HCT116 (cell line): ENCODE results near the gene WDR38. TPM values are rescaled to one million over a fixed set of nuclear protein-coding genes. Genes with fewer than 3 reads are reported as not detected.

Source experiments
- ATAC-seq: fragments of 200-7000 bp; cut with Tn5 transposase; 2 replicates; pipeline ENCODE4 v1.9.1; 2020; ENCODE audit warnings: mild to moderate bottlenecking, moderate library complexity
- BruUV-seq: library from RNA; stranded (reverse); fragments of 400-500 nt; replicated peaks from 2 replicates; lab custom pipeline; 2021; lab: Mats Ljungman, UMichigan
- CTCF ChIA-PET: fragments of 300-600 bp; sonication (Branson Sonifier 250); formaldehyde crosslinking; loops from one replicate; lab custom pipeline; 2021; ENCODE audit warnings: antibody characterized with exemption; lab: Charles Lee
- POLR2A ChIA-PET: fragments of 300-600, 350-600 bp; sonication (Branson Sonifier 250); formaldehyde crosslinking; loops from one replicate; lab custom pipeline; 2021; ENCODE audit warnings: antibody characterized with exemption; lab: Charles Lee
- RAD21 ChIA-PET, 2 experiments: fragments of 300-600 bp; sonication (Branson Sonifier 250); formaldehyde crosslinking; loops; one replicate each; lab custom pipeline; 2023; ENCODE audit warnings: low total read pairs in 2 of 2; ENCODE audit not compliant: uncharacterized antibody in 2 of 2, unreplicated experiment in 2 of 2, low non-redundant PET in 1 of 2; lab: Charles Lee
- DNase-seq: peaks from one replicate; pipeline ENCODE4 v3.0.0-alpha.2; 2010; ENCODE audit warnings: low read depth, low spot score
- H2AFZ ChIP-seq: fragments of 200-600 bp; shearing (Covaris generic), sonication (generic); 2 replicates; pipeline ENCODE4 v1.6.1; 2017; ENCODE audit warnings: low read depth, mixed run types, mixed read lengths, antibody characterized with exemption, low read length; ENCODE audit not compliant: poor library complexity, severe bottlenecking
- H3K27ac ChIP-seq: 2 replicates; pipeline ENCODE4 v1.5.1; 2012; ENCODE audit warnings: low read depth, low read length
- H3K27me3 ChIP-seq: fragments of 200-600 bp; sonication (generic); 2 replicates; pipeline ENCODE4 v1.6.1; 2016; ENCODE audit warnings: mixed run types, low read length, mixed read lengths; ENCODE audit not compliant: insufficient read depth
- H3K36me3 ChIP-seq, 2 experiments: fragments of 200-500 bp in 1 of 2; fragments of 200-600 bp in 1 of 2; sonication (Bioruptor generic) in 1 of 2; sonication (generic) in 1 of 2; 2 replicates each; pipeline versions ENCODE4 v1.5.1 to v1.6.1; 2014 to 2016; ENCODE audit warnings: low read length in 2 of 2, inconsistent platforms in 1 of 2, mixed read lengths in 1 of 2, mixed run types in 1 of 2; ENCODE audit not compliant: insufficient read depth in 2 of 2, control insufficient read depth in 1 of 2
- H3K4me1 ChIP-seq, 2 experiments: fragments of 200-600 bp in 1 of 2; sonication (generic) in 1 of 2; 2 replicates each; pipeline versions ENCODE4 v1.5.1 to v1.6.1; 2012 to 2017; ENCODE audit warnings: low read length in 2 of 2, inconsistent platforms in 1 of 2, mild to moderate bottlenecking in 1 of 2, mixed read lengths in 1 of 2, mixed run types in 1 of 2, moderate library complexity in 1 of 2; ENCODE audit not compliant: insufficient read depth in 2 of 2, control insufficient read depth in 1 of 2
- H3K4me2 ChIP-seq: fragments of 200-600 bp; sonication (generic); 2 replicates; pipeline ENCODE4 v1.6.1; 2017; ENCODE audit warnings: mixed run types, low read length, mixed read lengths
- H3K4me3 ChIP-seq, 2 experiments: fragments of 200-600 bp in 1 of 2; sonication (generic) in 1 of 2; replicated peaks in 1 of 2; 2 replicates each; pipeline ENCODE4 v1.5.1; 2011 to 2016; ENCODE audit warnings: low read length in 2 of 2, control low read depth in 1 of 2, low read depth in 1 of 2, mild to moderate bottlenecking in 1 of 2, mixed read lengths in 1 of 2, mixed run types in 1 of 2
- H3K79me2 ChIP-seq: fragments of 200-600 bp; sonication (generic); 2 replicates; pipeline ENCODE4 v1.6.1; 2017; ENCODE audit warnings: mild to moderate bottlenecking, mixed run types, low read length, moderate library complexity, mixed read lengths; ENCODE audit not compliant: insufficient read depth
- H3K9ac ChIP-seq: fragments of 200-600 bp; sonication (generic); 2 replicates; pipeline ENCODE4 v1.6.1; 2016; ENCODE audit warnings: low read length, mixed read lengths
- H3K9me2 ChIP-seq: fragments of 200-600 bp; sonication (generic), shearing (Covaris generic); 2 replicates; pipeline ENCODE4 v1.6.1; 2017; ENCODE audit warnings: mixed run types, mild to moderate bottlenecking, moderate library complexity; ENCODE audit not compliant: insufficient read depth
- H3K9me3 ChIP-seq, 2 experiments: fragments of 200-500 bp in 1 of 2; fragments of 200-600 bp in 1 of 2; sonication (Bioruptor generic) in 1 of 2; sonication (generic) in 1 of 2; 2 replicates each; pipeline ENCODE4 v1.6.1; 2014 to 2017; ENCODE audit warnings: low read length in 2 of 2, mixed read lengths in 2 of 2, inconsistent platforms in 1 of 2, low read depth in 1 of 2, mild to moderate bottlenecking in 1 of 2, mixed run types in 1 of 2, moderate library complexity in 1 of 2; ENCODE audit not compliant: control insufficient read depth in 1 of 2, insufficient read depth in 1 of 2
- H4K20me1 ChIP-seq: fragments of 200-600 bp; sonication (generic), shearing (Covaris generic); 2 replicates; pipeline ENCODE4 v1.6.1; 2017; ENCODE audit warnings: mixed run types, mild to moderate bottlenecking, moderate library complexity; ENCODE audit not compliant: insufficient read depth
- ATF3 ChIP-seq: IDR thresholded peaks from 2 replicates; pipeline ENCODE4 v1.6.1; 2012
- CEBPB ChIP-seq: IDR thresholded peaks from 2 replicates; pipeline ENCODE4 v1.6.1; 2012; ENCODE audit warnings: low read depth
- ELF1 ChIP-seq: IDR thresholded peaks from 2 replicates; pipeline ENCODE4 v1.6.1; 2012; ENCODE audit warnings: low read depth, borderline replicate concordance
- JUND ChIP-seq: IDR thresholded peaks from 2 replicates; pipeline ENCODE4 v1.6.1; 2012
- MAX ChIP-seq: IDR thresholded peaks from 2 replicates; pipeline ENCODE4 v1.6.1; 2012
- POLR2A ChIP-seq: IDR thresholded peaks from 2 replicates; pipeline ENCODE4 v1.7.0; 2011; ENCODE audit warnings: borderline replicate concordance; ENCODE audit not compliant: insufficient read depth, insufficient read length; ENCODE audit errors: extremely low read depth
- SIN3A ChIP-seq: IDR thresholded peaks from 2 replicates; pipeline ENCODE4 v1.6.1; 2012; ENCODE audit warnings: low read depth
- SRF ChIP-seq: IDR thresholded peaks from 2 replicates; pipeline ENCODE4 v1.6.1; 2012; ENCODE audit warnings: low read depth
- TCF7L2 ChIP-seq: IDR thresholded peaks from 2 replicates; pipeline ENCODE4 v1.7.0; 2011; ENCODE audit warnings: borderline replicate concordance, inconsistent platforms; ENCODE audit not compliant: insufficient read depth, insufficient read length; ENCODE audit errors: extremely low read depth
- ZBTB33 ChIP-seq: IDR thresholded peaks from 2 replicates; pipeline ENCODE4 v1.6.1; 2011; ENCODE audit warnings: mild to moderate bottlenecking, low read length, moderate library complexity; ENCODE audit not compliant: insufficient replicate concordance; ENCODE audit errors: extremely low read depth
- ZNF274 ChIP-seq: fragments of 200-500 bp; sonication (Bioruptor generic); IDR thresholded peaks from 2 replicates; pipeline ENCODE4 v1.6.1; 2014; ENCODE audit warnings: mild to moderate bottlenecking, low read depth, low read length, inconsistent platforms
- intact Hi-C: fragments of 100-400 bp; cut with micrococcal nuclease; formaldehyde crosslinking; loops from 2 replicates; pipeline ENCODE4 v1.10.0; 2022
- total RNA-seq: library from RNA; stranded (reverse); gene quantifications from one replicate; pipeline ENCODE4 v1.2.1, GENCODE V29; 2021; ENCODE audit not compliant: unreplicated experiment

WDR38 gene
- total RNA-seq, 1 experiment from 2014 or later = not detected

GRCh38 chr9:124813041-124813440 lies 40.2 kb upstream of the WDR38 start:
- no peaks in the 10 kb centered on the region for H4K20me1 ChIP-seq
- peaks cover 48 to 65% of the 10 kb centered on the region in 2 experiments for H3K4me1 ChIP-seq
- H3K4me3 ChIP-seq = no peak overlapping the region
- H2AFZ ChIP-seq = no peak overlapping the region
- H3K9me3 ChIP-seq = no peaks in the 10 kb centered on the region
- TF ChIP-seq JUND = no peak
- TF ChIP-seq POLR2A = no peak
- no peak for TF ChIP-seq TCF7L2
- no peak for TF ChIP-seq ATF3
- TF ChIP-seq ZBTB33 = no peak
- no peak for TF ChIP-seq ZNF274
- no peak for TF ChIP-seq SIN3A
- no peak for TF ChIP-seq ELF1
- TF ChIP-seq CEBPB = no peak
- no peak for TF ChIP-seq MAX
- TF ChIP-seq SRF = no peak
- CTCF ChIA-PET = interaction anchor here (1.8 to 2.6 kb wide), 2 partner anchors 27 to 41 kb away, joined by 5 to 15 read pairs; no protein-coding TSS in a partner anchor
- H3K4me2 ChIP-seq = peak overlapping the region; percentile 98
- intact Hi-C loops = loop anchor here (2.0 kb wide), 1 partner anchor 40 kb away; the partner anchor contains the start of gene WDR38
- H3K27me3 ChIP-seq = no peaks in the 10 kb centered on the region
- no peaks in the 10 kb centered on the region for H3K9me2 ChIP-seq
- POLR2A ChIA-PET = interaction anchor here (1.7 kb wide), 1 partner anchor 20 kb away, joined by 5 read pairs; no protein-coding TSS in a partner anchor
- ATAC-seq = no peak
- no TSS peak for BruUV-seq
- peak overlapping the region; percentile 75; the same call in 1 of the 2 replicates for H3K9ac ChIP-seq
- H3K79me2 ChIP-seq = no peaks in the 10 kb centered on the region
- peak overlapping the region; percentile 91 for H3K27ac ChIP-seq
- no peak for DNase-seq
- RAD21 ChIA-PET = no interaction called here
- no peaks in the 10 kb centered on the region for H3K36me3 ChIP-seq
